H1 (cell line): ENCODE measurements around the gene C7orf57. TPM values are rescaled to one million over a fixed set of nuclear protein-coding genes. Genes with fewer than 3 reads are reported as not detected.

ENCODE experiments used
- CTCF ChIA-PET: fragments of 300-600 bp; sonication (Branson Sonifier 250); formaldehyde crosslinking; loops from one replicate; lab custom pipeline; 2021; ENCODE audit not compliant: partially characterized antibody; lab: Charles Lee
- POLR2A ChIA-PET: fragments of 300-600 bp; sonication (Branson Sonifier 250); formaldehyde crosslinking; loops from one replicate; lab custom pipeline; 2021; ENCODE audit warnings: inconsistent platforms; ENCODE audit not compliant: partially characterized antibody; lab: Charles Lee
- DNase-seq, 2 experiments: peaks; one replicate each; pipeline versions ENCODE4 v3.0.0 to v3.0.0-alpha.2; 2010 to 2022; ENCODE audit warnings: low spot score in 2 of 2, low read depth in 1 of 2, mixed read lengths in 1 of 2
- FAIRE-seq: peaks from 2 replicates; lab custom pipeline; 2011; peaks lifted over from hg19 to GRCh38; lab: Jason Lieb, UNC
- H2AFZ ChIP-seq: 2 replicates; pipeline ENCODE4 v1.8.1; 2012; ENCODE audit warnings: low read length, inconsistent platforms
- H2AK5ac ChIP-seq: 2 replicates; pipeline ENCODE4 v1.6.1; 2013; ENCODE audit warnings: low read depth, low read length
- H2BK120ac ChIP-seq: replicated peaks from 2 replicates; pipeline ENCODE3; 2013; ENCODE audit warnings: low read depth, low read length, inconsistent platforms
- H2BK12ac ChIP-seq: 2 replicates; pipeline ENCODE4 v1.6.1; 2013; ENCODE audit warnings: low read depth, low read length
- H2BK15ac ChIP-seq: 2 replicates; pipeline ENCODE4 v1.6.1; 2013; ENCODE audit warnings: low read length
- H2BK20ac ChIP-seq: 2 replicates; pipeline ENCODE4 v1.6.1; 2013; ENCODE audit warnings: low read length
- H2BK5ac ChIP-seq: 2 replicates; pipeline ENCODE4 v1.6.1; 2013; ENCODE audit warnings: low read depth, low read length
- H3K14ac ChIP-seq: 2 replicates; pipeline ENCODE4 v1.6.1; 2013; ENCODE audit warnings: inconsistent platforms; ENCODE audit not compliant: insufficient read length
- H3K18ac ChIP-seq: 2 replicates; pipeline ENCODE4 v1.6.1; 2013; ENCODE audit warnings: low read length; ENCODE audit errors: extremely low read depth
- H3K23ac ChIP-seq: 2 replicates; pipeline ENCODE4 v1.6.1; 2013; ENCODE audit warnings: inconsistent platforms; ENCODE audit not compliant: insufficient read length
- H3K23me2 ChIP-seq: 2 replicates; pipeline ENCODE4 v1.6.1; 2013; ENCODE audit warnings: low read depth, low read length
- H3K27ac ChIP-seq: 2 replicates; pipeline ENCODE4 v1.6.1; 2011; ENCODE audit warnings: low read depth, low read length, inconsistent platforms
- H3K27me3 ChIP-seq, 4 experiments: replicated peaks in 1 of 4; 1 replicate in 1 of 4; 2 replicates in 3 of 4; pipeline versions ENCODE4 v1.6.1 to v1.8.1; 2011 to 2013; ENCODE audit warnings: low read length in 3 of 4, mild to moderate bottlenecking in 3 of 4, inconsistent platforms in 2 of 4, mixed read lengths in 2 of 4, moderate library complexity in 1 of 4; ENCODE audit not compliant: control insufficient read depth in 3 of 4, insufficient read depth in 3 of 4; ENCODE audit errors: extremely low read depth in 1 of 4
- H3K36me3 ChIP-seq, 4 experiments: 2 replicates each; pipeline versions ENCODE4 v1.6.1 to v1.8.1; 2011 to 2013; ENCODE audit warnings: mild to moderate bottlenecking in 4 of 4, low read length in 3 of 4, moderate library complexity in 2 of 4, control low read depth in 1 of 4, inconsistent platforms in 1 of 4; ENCODE audit not compliant: insufficient read depth in 4 of 4, control insufficient read depth in 2 of 4
- H3K4ac ChIP-seq: replicated peaks from 2 replicates; pipeline ENCODE3; 2013; ENCODE audit warnings: low read length, low read depth, mixed read lengths, inconsistent platforms; ENCODE audit not compliant: insufficient read length
- H3K4me1 ChIP-seq, 4 experiments: replicated peaks in 1 of 4; 1 replicate in 1 of 4; 2 replicates in 3 of 4; pipeline versions ENCODE4 v1.6.1 to v1.8.1; 2011 to 2013; ENCODE audit warnings: low read length in 3 of 4, inconsistent platforms in 2 of 4, mixed read lengths in 1 of 4; ENCODE audit not compliant: insufficient read depth in 4 of 4, control insufficient read depth in 3 of 4
- H3K4me2 ChIP-seq, 2 experiments: 2 replicates each; pipeline versions ENCODE4 v1.6.1 to v1.8.1; 2011 to 2013; ENCODE audit warnings: low read depth in 2 of 2, low read length in 2 of 2, control low read depth in 1 of 2, inconsistent platforms in 1 of 2, mild to moderate bottlenecking in 1 of 2; ENCODE audit not compliant: insufficient read depth in 1 of 2
- H3K4me3 ChIP-seq, 4 experiments: fragments of 200-600, 300-600 bp in 1 of 4; sonication (generic), shearing (Covaris generic), sonication (Bioruptor Twin) in 1 of 4; 2 replicates each; pipeline versions ENCODE4 v1.5.1 to v1.8.1; 2011 to 2016; ENCODE audit warnings: low read length in 4 of 4, low read depth in 3 of 4, control low read depth in 2 of 4, inconsistent platforms in 2 of 4, mild to moderate bottlenecking in 2 of 4, mixed read lengths in 1 of 4, moderate library complexity in 1 of 4; ENCODE audit not compliant: insufficient read depth in 2 of 4; ENCODE audit errors: extremely low read depth in 1 of 4
- H3K56ac ChIP-seq: replicated peaks from 2 replicates; pipeline ENCODE3; 2013; ENCODE audit warnings: low read depth, mild to moderate bottlenecking, mixed read lengths, low read length, inconsistent platforms; ENCODE audit not compliant: insufficient read length
- H3K79me1 ChIP-seq: 2 replicates; pipeline ENCODE4 v1.6.1; 2013; ENCODE audit warnings: low read depth, low read length, control low read depth
- H3K79me2 ChIP-seq, 2 experiments: 2 replicates each; pipeline versions ENCODE4 v1.6.1 to v1.8.1; 2012 to 2013; ENCODE audit warnings: low read length in 2 of 2, mild to moderate bottlenecking in 2 of 2, inconsistent platforms in 1 of 2; ENCODE audit not compliant: insufficient read depth in 2 of 2, control insufficient read depth in 1 of 2
- H3K9ac ChIP-seq, 4 experiments: replicated peaks in 1 of 4; 1 replicate in 1 of 4; 2 replicates in 3 of 4; pipeline versions ENCODE4 v1.6.1 to v1.8.1; 2011 to 2013; ENCODE audit warnings: low read depth in 3 of 4, low read length in 3 of 4, control low read depth in 2 of 4, mild to moderate bottlenecking in 2 of 4, moderate library complexity in 2 of 4, inconsistent platforms in 1 of 4; ENCODE audit errors: extremely low read depth in 1 of 4
- H3K9me3 ChIP-seq, 2 experiments: 2 replicates each; pipeline versions ENCODE4 v1.6.1 to v1.8.1; 2012 to 2013; ENCODE audit warnings: mild to moderate bottlenecking in 2 of 2, moderate library complexity in 2 of 2, control low read depth in 1 of 2, inconsistent platforms in 1 of 2, low read depth in 1 of 2, low read length in 1 of 2, mixed read lengths in 1 of 2; ENCODE audit not compliant: insufficient read depth in 2 of 2
- H4K20me1 ChIP-seq, 2 experiments: replicated peaks in 1 of 2; 2 replicates each; pipeline versions ENCODE3 to v1.8.1; 2011 to 2013; ENCODE audit warnings: inconsistent platforms in 2 of 2, low read length in 2 of 2, mild to moderate bottlenecking in 1 of 2; ENCODE audit not compliant: insufficient read depth in 2 of 2, control insufficient read depth in 1 of 2
- H4K5ac ChIP-seq: 2 replicates; pipeline ENCODE4 v1.6.1; 2013; ENCODE audit warnings: low read length, low read depth, mixed read lengths, inconsistent platforms; ENCODE audit not compliant: insufficient read length
- H4K8ac ChIP-seq: 2 replicates; pipeline ENCODE4 v1.8.0; 2013; ENCODE audit warnings: mild to moderate bottlenecking, moderate library complexity, low read length, inconsistent platforms; ENCODE audit not compliant: insufficient read depth; ENCODE audit errors: extremely low read depth
- H4K91ac ChIP-seq: replicated peaks from 2 replicates; pipeline ENCODE3; 2013; ENCODE audit warnings: low read length, mixed read lengths, inconsistent platforms; ENCODE audit not compliant: insufficient read length
- BRCA1 ChIP-seq: IDR thresholded peaks from 2 replicates; pipeline ENCODE4 v1.6.1; 2012; ENCODE audit warnings: low read depth, low read length, improper control_type of control experiment
- CBX8 ChIP-seq: fragments of 300-800, 300-1000 bp; sonication (generic); IDR thresholded peaks from 2 replicates; pipeline ENCODE4 v1.7.1; 2016; ENCODE audit warnings: low read depth, low read length, borderline replicate concordance
- KDM1A ChIP-seq: fragments of 200-600, 300-600 bp; sonication (generic); IDR thresholded peaks from 2 replicates; pipeline ENCODE4 v1.7.1; 2016; ENCODE audit warnings: mild to moderate bottlenecking, low read length, borderline replicate concordance
- MAFK ChIP-seq: IDR thresholded peaks from 2 replicates; pipeline ENCODE4 v1.6.1; 2012; ENCODE audit warnings: low read depth, mild to moderate bottlenecking, improper control_type of control experiment, low read length
- PHF8 ChIP-seq: fragments of 200-600 bp; sonication (generic); conservative IDR thresholded peaks from 2 replicates; pipeline ENCODE4 v1.7.1; 2012; ENCODE audit warnings: low read depth, mild to moderate bottlenecking, inconsistent platforms, low read length, moderate library complexity
- POLR2A ChIP-seq, 2 experiments: IDR thresholded peaks; 1 replicate in 1 of 2; 2 replicates in 1 of 2; pipeline ENCODE4 v1.6.1; 2011; ENCODE audit warnings: low read depth in 2 of 2, low read length in 2 of 2, mild to moderate bottlenecking in 2 of 2; ENCODE audit errors: control extremely low read depth in 1 of 2
- POU5F1 ChIP-seq: IDR thresholded peaks from 2 replicates; pipeline ENCODE4 v1.6.1; 2011; ENCODE audit warnings: low read depth, mild to moderate bottlenecking, low read length, moderate library complexity
- RAD21 ChIP-seq, 2 experiments: IDR thresholded peaks in 1 of 2; conservative IDR thresholded peaks in 1 of 2; 2 replicates each; pipeline ENCODE4 v1.6.1; 2011; ENCODE audit warnings: low read depth in 2 of 2, low read length in 2 of 2, improper control_type of control experiment in 1 of 2, inconsistent platforms in 1 of 2, mild to moderate bottlenecking in 1 of 2, moderate library complexity in 1 of 2
- RBBP5 ChIP-seq: IDR thresholded peaks from 2 replicates; pipeline ENCODE4 v1.7.1; 2012; ENCODE audit warnings: low read depth, mild to moderate bottlenecking, inconsistent platforms, low read length, moderate library complexity, borderline replicate concordance
- RXRA ChIP-seq: IDR thresholded peaks from 2 replicates; pipeline ENCODE4 v1.6.1; 2011; ENCODE audit warnings: low read depth, mild to moderate bottlenecking, low read length, moderate library complexity; ENCODE audit not compliant: insufficient read depth
- SIRT6 ChIP-seq: IDR thresholded peaks from one replicate; pipeline ENCODE4 v1.7.1; 2012; ENCODE audit warnings: low read length, inconsistent platforms
- SP2 ChIP-seq: IDR thresholded peaks from 2 replicates; pipeline ENCODE4 v1.6.1; 2012; ENCODE audit warnings: mild to moderate bottlenecking, low read length, inconsistent platforms
- SP4 ChIP-seq: IDR thresholded peaks from 2 replicates; pipeline ENCODE4 v1.6.1; 2012; ENCODE audit warnings: low read length, inconsistent platforms
- TBP ChIP-seq: IDR thresholded peaks from 2 replicates; pipeline ENCODE4 v1.6.1; 2011; ENCODE audit warnings: low read depth, low read length, improper control_type of control experiment
- TCF12 ChIP-seq: IDR thresholded peaks from 2 replicates; pipeline ENCODE4 v1.6.1; 2011; ENCODE audit warnings: low read depth, mild to moderate bottlenecking, low read length
- WGBS, 2 experiments: shearing (Covaris generic) in 1 of 2; methylation state at CpG; one replicate each; pipeline versions ENCODE4 v1.1.6 to v1.1.7; 2013 to 2015; ENCODE audit warnings: low lambda C conversion rate in 2 of 2, mixed read lengths in 2 of 2, inconsistent platforms in 1 of 2, low coverage in 1 of 2, missing lambda C conversion rate in 1 of 2; ENCODE audit not compliant: insufficient replicate concordance in 2 of 2, insufficient coverage in 1 of 2, insufficient read length in 1 of 2; ENCODE audit errors: extremely low coverage in 1 of 2, missing lambda C conversion rate in 1 of 2; 5-methylcytosine and 5-hydroxymethylcytosine counted together
- polyA plus RNA-seq, 7 experiments: library from polyadenylated mRNA; depleted of rRNA in 3 of 7; stranded (reverse) in 5 of 7; unstranded in 2 of 7; fragments of >200 nt in 5 of 7; fragments of 200-250 nt in 2 of 7; gene quantifications; 1 replicate in 5 of 7; 2 replicates in 1 of 7; 4 replicates in 1 of 7; pipeline versions ENCODE4 v1.2.1 to v1.2.3, GENCODE V29; 2011 to 2013; ENCODE audit warnings: missing spikeins in 2 of 7, mixed read lengths in 2 of 7
- total RNA-seq: library from RNA; stranded (reverse); fragmentation: NEBNext Ultra II Directional; extraction: Animal tissue kit (Norgen Biotek cat#: 25700); gene quantifications from 2 replicates; pipeline ENCODE4 v1.2.1, GENCODE V29; 2021

Gene C7orf57
- total and polyA plus RNA-seq, 2 of the 8 experiments (the other 6 are each of a cell fraction or from before 2014, with no cell fraction given) = 0.08 to 0.56 TPM

- no peak overlapping the region for H2BK12ac ChIP-seq
- H3K14ac ChIP-seq = no peak overlapping the region
- no peak overlapping the region for H2BK120ac ChIP-seq
- H3K56ac ChIP-seq = no peak overlapping the region
- H3K4ac ChIP-seq = no peak overlapping the region
- FAIRE-seq (no peak), DNase-seq (no peak)
- no peak overlapping the region for H2AK5ac ChIP-seq
- H3K79me1 ChIP-seq = no peaks in the 10 kb centered on the region
- no peak overlapping the region for H2BK15ac ChIP-seq
- 87% methylated on average over 4 of the region's 4 CpGs; no CpG with 5 or more reads in 1 of the 2 experiments for WGBS, 2 experiments
- no peak overlapping the region for H3K18ac ChIP-seq
- CTCF ChIA-PET = interaction anchor here (0.6 to 1.4 kb wide), 7 partner anchors 11 to 100 kb away, joined by 3 to 4 read pairs (median 3); partner anchors contain the start of gene SUN3
- no peak overlapping the region for H4K5ac ChIP-seq
- POLR2A ChIA-PET = no interaction called here
- no peak overlapping the region for H3K27ac ChIP-seq
- no peaks in the 10 kb centered on the region for H3K36me3 ChIP-seq
- no peaks in the 10 kb centered on the region for H3K23me2 ChIP-seq
- H2AFZ ChIP-seq = no peak overlapping the region
- H3K9me3 ChIP-seq = no peaks in the 10 kb centered on the region
- no peaks in the 10 kb centered on the region; a peak in 1 of 7 replicates for H3K4me1 ChIP-seq
- H3K4me3 ChIP-seq = no peak overlapping the region
- no peak overlapping the region for H4K91ac ChIP-seq
- no peaks in the 10 kb centered on the region for H3K79me2 ChIP-seq
- no peak overlapping the region for H2BK5ac ChIP-seq
- no peak overlapping the region for H3K4me2 ChIP-seq
- H4K8ac ChIP-seq = no peak overlapping the region
- H3K23ac ChIP-seq = no peak overlapping the region
- peaks cover 0 to 3% (median 0%) of the 10 kb centered on the region in 4 experiments; a peak in 1 of 7 replicates for H3K27me3 ChIP-seq
- H2BK20ac ChIP-seq = no peak overlapping the region
- no peaks in the 10 kb centered on the region for H4K20me1 ChIP-seq
- no peak overlapping the region for H3K9ac ChIP-seq
- no peak for TF ChIP-seq RAD21 (IDR thresholded peaks at IDR 0.05 in 1 of 2, conservative IDR thresholded peaks at IDR 0.05 in 1 of 2; ENCODE audit: low read depth in 2 of 2, low read length in 2 of 2)
- no peak for TF ChIP-seq SP4
- no peak for TF ChIP-seq CBX8
- no peak for TF ChIP-seq POLR2A (IDR thresholded peaks at IDR 0.05; ENCODE audit: control extremely low read depth in 1 of 2, low read depth in 2 of 2, low read length in 2 of 2)
- TF ChIP-seq SP2 = no peak
- TF ChIP-seq POU5F1 = no peak
- no peak for TF ChIP-seq RXRA
- no peak for TF ChIP-seq BRCA1
- TF ChIP-seq PHF8 = no peak
- TF ChIP-seq TCF12 = no peak
- TF ChIP-seq RBBP5 = no peak
- no peak for TF ChIP-seq KDM1A
- no peak for TF ChIP-seq SIRT6
- no peak for TF ChIP-seq MAFK
- TF ChIP-seq TBP = no peak
Measured at GRCh38 chr7:48009954-48010353, 25.4 kb upstream of the C7orf57 start.
